ENCODE results near the gene CLIC4.

Gene CLIC4

DNA sequence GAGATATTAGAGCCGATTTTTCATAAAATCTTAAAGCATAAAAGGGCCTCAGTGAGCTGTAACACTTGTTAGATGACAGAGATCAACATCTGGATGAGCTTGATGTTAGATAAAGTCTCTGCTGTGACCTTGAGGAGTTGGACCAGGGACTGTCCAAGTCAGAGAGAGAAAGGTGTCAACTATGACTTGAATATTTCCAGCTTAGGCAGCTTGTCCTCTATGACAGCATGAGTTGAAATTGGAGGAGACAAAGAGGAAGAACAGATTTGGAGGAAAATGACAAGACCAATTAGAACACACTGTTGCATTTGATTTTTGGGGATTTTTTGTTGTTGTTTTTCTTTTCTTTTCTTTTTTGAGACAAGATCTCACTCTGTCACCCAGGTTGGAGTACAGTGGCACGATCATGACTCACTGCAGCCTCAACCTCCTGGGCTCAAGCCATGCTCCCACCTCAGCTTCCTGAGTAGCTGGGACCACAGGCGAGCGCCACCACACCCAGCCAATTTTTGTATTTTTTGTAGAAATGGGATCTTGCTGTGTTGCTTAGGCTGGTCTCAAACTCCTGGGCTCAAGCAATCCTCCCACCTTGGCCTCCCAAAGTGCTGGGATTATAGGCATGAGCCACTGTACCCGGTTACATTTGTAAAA, 35.3 kb upstream of the CLIC4 start:
- no peak overlapping the region; the same call in 1 of the 2 replicates for H3K27ac ChIP-seq
- TF ChIP-seq, protein P1, sequence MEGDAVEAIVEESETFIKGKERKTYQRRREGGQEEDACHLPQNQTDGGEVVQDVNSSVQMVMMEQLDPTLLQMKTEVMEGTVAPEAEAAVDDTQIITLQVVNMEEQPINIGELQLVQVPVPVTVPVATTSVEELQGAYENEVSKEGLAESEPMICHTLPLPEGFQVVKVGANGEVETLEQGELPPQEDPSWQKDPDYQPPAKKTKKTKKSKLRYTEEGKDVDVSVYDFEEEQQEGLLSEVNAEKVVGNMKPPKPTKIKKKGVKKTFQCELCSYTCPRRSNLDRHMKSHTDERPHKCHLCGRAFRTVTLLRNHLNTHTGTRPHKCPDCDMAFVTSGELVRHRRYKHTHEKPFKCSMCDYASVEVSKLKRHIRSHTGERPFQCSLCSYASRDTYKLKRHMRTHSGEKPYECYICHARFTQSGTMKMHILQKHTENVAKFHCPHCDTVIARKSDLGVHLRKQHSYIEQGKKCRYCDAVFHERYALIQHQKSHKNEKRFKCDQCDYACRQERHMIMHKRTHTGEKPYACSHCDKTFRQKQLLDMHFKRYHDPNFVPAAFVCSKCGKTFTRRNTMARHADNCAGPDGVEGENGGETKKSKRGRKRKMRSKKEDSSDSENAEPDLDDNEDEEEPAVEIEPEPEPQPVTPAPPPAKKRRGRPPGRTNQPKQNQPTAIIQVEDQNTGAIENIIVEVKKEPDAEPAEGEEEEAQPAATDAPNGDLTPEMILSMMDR (conservative IDR thresholded peaks at IDR 0.05; ENCODE audit: low read depth) = no peak
- POLR2A ChIA-PET (ENCODE audit: low non-redundant PET) = no interaction called here
- no peak for DNase-seq (ENCODE audit: low spot score)
- CTCF ChIA-PET = interaction anchor here (0.6 to 0.7 kb wide), 2 partner anchors 32 to 127 kb away, joined by 3 to 4 read pairs; no protein-coding TSS in a partner anchor

DNA sequence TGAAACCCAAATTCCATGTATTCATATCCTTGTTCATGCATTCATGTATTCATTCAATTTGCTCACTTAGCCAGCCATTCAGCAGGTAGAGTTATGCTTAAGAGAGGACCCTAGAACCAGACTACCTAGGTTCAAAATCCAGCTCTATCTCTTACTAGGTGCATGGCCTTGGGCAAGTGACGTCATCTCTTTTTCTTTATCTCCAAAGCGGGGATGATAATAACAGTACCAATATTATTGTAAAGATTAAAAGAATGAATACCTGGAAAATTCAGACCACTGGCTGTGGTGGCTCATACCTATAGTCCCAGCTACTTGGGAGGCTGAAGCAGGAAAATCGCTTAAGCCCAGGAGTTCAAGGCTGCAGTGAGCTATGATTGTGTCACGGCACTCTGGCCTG, 33.9 kb upstream of the CLIC4 start:
- POLR2A ChIA-PET (ENCODE audit: low non-redundant PET) = no interaction called here
- no peak for DNase-seq (ENCODE audit: low spot score)
- TF ChIP-seq, protein P1 (conservative IDR thresholded peaks at IDR 0.05; ENCODE audit: low read depth) = no peak
- H3K27ac ChIP-seq = no peak overlapping the region
- CTCF ChIA-PET = interaction anchor here (0.6 kb wide), 1 partner anchor 137 kb away, joined by 4 read pairs; no protein-coding TSS in a partner anchor

DNA sequence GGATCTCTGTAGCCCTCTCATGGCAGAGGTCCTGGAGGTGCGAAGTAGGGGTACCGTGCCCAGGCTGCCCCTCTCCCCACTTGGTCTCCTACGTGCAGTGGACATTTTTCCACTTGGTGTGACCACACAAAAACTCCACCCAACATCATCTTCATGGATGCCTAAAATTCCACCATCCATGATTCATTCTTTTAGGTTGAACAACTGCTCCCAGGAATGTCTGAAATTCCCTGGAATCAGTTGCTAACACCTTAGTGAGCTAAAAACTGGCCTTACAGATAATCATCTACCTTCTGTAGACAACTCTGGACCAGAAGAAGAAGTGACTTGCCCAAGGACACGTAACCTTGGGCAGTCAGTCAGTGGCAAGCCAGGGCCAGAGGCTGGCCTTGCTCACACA, 32.1 kb upstream of the CLIC4 start:
- ChIA-PET POLR2A (ENCODE audit: low non-redundant PET) (no interaction called here), CTCF (interaction anchor here (1.1 kb wide), 1 partner anchor 9 kb away, joined by 4 read pairs; no protein-coding TSS in a partner anchor)
- TF ChIP-seq, protein P1 (conservative IDR thresholded peaks at IDR 0.05; ENCODE audit: low read depth) = no peak
- no peak for DNase-seq (ENCODE audit: low spot score)
- peak overlapping the region; percentile 65 for H3K27ac ChIP-seq

DNA sequence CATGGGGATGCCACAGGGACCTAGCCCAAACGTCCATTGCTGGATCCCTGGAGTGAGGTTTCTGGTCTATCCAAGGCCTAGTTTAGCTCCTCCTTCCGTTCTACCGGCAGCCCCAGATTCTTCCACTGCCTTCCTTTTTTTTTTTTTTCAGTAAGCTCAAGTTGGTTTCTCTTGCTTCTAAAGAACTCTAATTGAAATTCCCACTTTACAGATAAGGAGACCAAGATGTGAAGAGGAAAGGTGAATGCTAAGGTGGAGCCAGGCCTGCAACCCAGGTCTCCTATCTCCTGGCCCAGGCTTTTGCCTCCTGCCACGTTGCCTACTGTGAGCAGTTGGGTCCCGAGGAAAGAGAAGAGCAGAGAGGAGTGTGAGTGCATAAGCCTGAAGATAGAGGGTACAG, 31.5 kb upstream of the CLIC4 start:
- ChIA-PET CTCF (interaction anchor here (0.6 to 1.1 kb wide), 2 partner anchors 8 to 9 kb away, joined by 3 to 4 read pairs; no protein-coding TSS in a partner anchor), POLR2A (ENCODE audit: low non-redundant PET) (no interaction called here)
- H3K27ac ChIP-seq = peak overlapping the region; percentile 65
- no peak for DNase-seq (ENCODE audit: low spot score)
- TF ChIP-seq, protein P1 (conservative IDR thresholded peaks at IDR 0.05; ENCODE audit: low read depth) = no peak

DNA sequence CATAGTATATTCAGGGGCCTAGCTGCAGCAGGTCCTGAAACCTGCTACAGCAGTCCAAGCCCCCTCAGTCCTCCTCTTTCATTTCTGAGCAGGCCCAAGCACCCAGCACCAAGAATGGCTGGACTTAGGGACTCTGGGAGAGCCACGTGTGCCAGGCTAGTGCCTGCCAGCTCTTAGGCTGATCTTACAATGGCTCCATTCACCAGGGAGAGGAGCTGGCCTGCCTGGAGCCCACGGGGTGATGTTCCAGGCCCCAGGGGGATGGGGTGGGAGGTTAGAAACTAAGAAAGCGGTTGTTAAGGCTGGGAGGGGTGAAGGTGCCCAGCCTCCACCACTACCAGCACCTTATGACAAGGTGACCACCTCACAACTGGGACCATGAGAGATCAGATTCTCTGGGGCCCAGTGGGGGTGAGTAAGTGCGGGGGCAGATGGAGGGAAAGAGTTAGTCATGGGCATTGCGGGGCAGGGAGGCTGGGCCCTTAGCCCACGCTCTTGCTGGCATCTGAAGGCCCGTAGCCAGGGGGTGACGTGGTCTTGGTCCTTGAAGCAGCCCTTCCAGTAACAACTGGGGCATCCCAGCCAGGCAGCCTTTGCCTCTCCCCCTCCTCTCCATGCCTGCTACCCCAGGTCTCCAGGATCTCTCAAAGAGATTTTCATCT, 30.3 kb upstream of the CLIC4 start:
- no peak overlapping the region for H3K27ac ChIP-seq
- ChIA-PET CTCF (interaction anchor here (0.7 kb wide), 1 partner anchor 115 kb away, joined by 3 read pairs; no protein-coding TSS in a partner anchor), POLR2A (ENCODE audit: low non-redundant PET) (no interaction called here)
- no peak for DNase-seq (ENCODE audit: low spot score)
- TF ChIP-seq, protein P1 (conservative IDR thresholded peaks at IDR 0.05; ENCODE audit: low read depth) = no peak

DNA sequence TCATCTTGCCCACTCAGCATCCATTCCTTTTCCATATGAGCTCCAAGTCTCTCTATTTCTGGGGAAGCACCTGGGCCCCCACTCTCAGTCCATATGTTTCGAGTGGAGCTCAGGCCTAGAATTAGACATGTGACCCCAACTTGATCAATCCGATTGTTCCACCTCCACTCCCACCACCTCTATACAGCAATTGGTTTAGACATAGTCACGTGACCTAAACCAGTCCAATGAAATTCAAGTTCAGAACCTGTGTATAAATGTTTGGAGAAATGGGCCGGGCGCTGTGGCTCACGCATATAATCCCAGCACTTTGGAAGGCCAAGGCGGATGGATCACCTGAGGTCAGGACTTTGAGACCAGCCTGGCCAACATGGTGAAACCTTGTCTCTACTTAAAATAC, 29.6 kb upstream of the CLIC4 start:
- POLR2A ChIA-PET (ENCODE audit: low non-redundant PET) = no interaction called here
- DNase-seq (ENCODE audit: low spot score) = no peak
- no peak overlapping the region for H3K27ac ChIP-seq
- TF ChIP-seq, protein P1 (conservative IDR thresholded peaks at IDR 0.05; ENCODE audit: low read depth) = no peak
- CTCF ChIA-PET = no interaction called here
